DMS114 treated with DMSO at 0.1 percent for 48 hours (cell line): ENCODE data around the gene EPHA8.

ENCODE experiments used
- DNase-seq: peaks from one replicate; lab custom pipeline; 2025; ENCODE audit not compliant: unreplicated experiment; lab: John Stamatoyannopoulos, UW

EPHA8 gene

DNA sequence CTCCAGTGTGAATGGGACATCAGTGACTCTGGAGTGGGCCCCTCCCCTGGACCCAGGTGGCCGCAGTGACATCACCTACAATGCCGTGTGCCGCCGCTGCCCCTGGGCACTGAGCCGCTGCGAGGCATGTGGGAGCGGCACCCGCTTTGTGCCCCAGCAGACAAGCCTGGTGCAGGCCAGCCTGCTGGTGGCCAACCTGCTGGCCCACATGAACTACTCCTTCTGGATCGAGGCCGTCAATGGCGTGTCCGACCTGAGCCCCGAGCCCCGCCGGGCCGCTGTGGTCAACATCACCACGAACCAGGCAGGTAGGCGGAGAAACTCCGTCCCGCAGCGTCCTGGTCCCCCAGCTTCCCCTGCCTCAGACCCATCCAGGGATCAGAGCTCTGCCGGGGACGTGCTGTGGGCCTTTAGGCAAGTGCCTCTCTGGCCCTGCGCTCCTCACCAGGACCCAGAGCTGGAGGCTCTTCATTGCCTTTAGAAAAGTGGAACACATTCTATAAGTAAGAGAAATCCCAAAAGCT, 25.7 kb downstream of the EPHA8 start:
- DNase-seq, result no peak

DNA sequence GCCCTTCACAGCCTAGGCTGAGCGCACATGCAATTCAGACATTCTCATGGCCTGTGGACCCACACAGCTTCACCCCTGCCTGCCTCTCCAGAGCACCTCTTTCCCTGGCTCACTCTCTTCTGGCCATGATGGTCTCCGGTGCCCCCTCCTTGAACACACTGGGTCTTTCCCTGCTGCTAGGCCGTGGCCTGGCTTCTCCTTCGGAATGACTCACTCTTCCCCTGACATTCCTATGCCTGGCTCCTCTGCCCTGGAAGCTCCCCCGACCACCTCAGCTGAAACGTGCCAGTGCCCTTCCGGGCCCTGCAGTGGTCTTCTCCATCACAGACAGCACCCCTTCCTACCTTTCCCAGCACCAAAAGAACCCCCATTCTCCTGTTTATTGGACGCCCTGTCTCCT, 28.3 kb downstream of the EPHA8 start:
- DNase-seq, result no peak

GRCh38 chr1:22592051-22592450, 28.8 kb downstream of the EPHA8 start:
- DNase-seq, result no peak

- DNase-seq, result no peak
These were observed 29.9 kb downstream of the EPHA8 start for GRCh38 chr1:22592919-22593790.

DNA sequence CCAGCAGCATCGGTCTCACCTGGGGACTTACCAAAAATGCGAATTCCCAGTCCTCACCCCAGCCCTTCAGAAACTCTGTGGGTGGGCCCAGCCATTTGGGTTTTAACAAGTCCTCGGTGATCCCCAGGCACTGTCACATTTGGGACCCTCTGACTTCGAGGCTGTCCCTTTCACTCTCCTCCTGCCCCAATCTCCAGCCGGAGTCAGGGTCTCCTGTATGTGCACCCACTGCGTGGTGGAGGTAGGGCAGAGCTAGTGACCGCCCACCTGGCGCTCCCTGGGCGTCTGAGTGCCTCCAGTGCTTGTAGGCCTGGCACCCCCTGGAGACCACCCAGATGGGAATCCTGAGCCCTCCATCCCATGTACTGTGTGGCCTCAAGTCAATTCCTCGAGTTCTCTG, 31.1 kb downstream of the EPHA8 start:
- no peak for DNase-seq

DNA sequence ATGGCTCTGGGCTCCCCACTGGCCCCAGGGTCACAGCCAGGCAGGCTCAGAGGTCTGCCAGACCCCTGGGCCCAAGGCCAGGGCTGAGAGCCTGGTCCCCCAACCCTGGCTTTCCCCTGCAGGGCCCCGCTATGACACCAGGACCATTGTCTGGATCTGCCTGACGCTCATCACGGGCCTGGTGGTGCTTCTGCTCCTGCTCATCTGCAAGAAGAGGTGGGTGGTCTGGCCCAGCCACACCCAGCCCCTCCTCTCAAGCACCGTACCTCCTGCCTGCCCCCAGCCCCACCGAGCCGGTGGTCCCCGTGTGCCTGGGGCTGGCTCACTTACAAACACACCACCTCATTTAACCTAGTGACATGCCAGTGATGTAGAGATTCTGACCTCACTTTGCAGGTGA, 31.8 kb downstream of the EPHA8 start:
- DNase-seq, result no peak

DNA sequence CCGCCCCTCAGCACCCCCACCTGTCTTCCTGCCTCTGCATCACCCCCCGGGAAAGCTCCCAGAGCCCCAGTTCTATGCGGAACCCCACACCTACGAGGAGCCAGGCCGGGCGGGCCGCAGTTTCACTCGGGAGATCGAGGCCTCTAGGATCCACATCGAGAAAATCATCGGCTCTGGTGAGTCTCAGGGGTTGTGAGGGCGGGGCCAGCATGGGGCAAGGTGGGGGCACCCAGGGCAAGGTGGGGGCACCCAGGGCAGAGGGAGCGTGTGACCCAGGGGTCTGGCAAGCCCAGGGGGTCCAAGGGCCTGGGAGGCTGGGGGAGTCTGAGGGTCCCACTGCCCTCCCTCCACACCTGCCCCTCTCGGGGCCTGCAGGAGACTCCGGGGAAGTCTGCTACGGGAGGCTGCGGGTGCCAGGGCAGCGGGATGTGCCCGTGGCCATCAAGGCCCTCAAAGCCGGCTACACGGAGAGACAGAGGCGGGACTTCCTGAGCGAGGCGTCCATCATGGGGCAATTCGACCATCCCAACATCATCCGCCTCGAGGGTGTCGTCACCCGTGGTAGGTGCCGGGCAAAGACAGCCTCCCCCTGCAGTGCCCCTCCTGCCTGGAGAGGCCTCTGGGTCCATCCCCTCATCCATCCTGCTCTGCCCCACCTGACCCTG, 34.1 kb downstream of the EPHA8 start:
- DNase-seq, result no peak

GRCh38 chr1:22597996-22598395, 34.7 kb downstream of the EPHA8 start:
- no peak for DNase-seq

DNA sequence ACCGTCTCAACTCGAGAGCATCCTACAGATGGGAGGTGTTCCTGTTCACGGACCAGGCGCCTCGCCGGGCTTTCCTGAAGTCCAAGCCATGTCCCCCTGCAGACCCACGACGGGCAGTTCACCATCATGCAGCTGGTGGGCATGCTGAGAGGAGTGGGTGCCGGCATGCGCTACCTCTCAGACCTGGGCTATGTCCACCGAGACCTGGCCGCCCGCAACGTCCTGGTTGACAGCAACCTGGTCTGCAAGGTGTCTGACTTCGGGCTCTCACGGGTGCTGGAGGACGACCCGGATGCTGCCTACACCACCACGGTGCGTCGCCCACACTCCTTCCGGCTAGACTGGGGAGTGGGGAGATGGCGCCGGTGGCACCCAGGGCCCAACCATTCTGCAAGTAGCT, 35.4 kb downstream of the EPHA8 start:
- DNase-seq, result no peak

GRCh38 chr1:22600071-22600816, 37.0 kb downstream of the EPHA8 start:
- no peak for DNase-seq

DNA sequence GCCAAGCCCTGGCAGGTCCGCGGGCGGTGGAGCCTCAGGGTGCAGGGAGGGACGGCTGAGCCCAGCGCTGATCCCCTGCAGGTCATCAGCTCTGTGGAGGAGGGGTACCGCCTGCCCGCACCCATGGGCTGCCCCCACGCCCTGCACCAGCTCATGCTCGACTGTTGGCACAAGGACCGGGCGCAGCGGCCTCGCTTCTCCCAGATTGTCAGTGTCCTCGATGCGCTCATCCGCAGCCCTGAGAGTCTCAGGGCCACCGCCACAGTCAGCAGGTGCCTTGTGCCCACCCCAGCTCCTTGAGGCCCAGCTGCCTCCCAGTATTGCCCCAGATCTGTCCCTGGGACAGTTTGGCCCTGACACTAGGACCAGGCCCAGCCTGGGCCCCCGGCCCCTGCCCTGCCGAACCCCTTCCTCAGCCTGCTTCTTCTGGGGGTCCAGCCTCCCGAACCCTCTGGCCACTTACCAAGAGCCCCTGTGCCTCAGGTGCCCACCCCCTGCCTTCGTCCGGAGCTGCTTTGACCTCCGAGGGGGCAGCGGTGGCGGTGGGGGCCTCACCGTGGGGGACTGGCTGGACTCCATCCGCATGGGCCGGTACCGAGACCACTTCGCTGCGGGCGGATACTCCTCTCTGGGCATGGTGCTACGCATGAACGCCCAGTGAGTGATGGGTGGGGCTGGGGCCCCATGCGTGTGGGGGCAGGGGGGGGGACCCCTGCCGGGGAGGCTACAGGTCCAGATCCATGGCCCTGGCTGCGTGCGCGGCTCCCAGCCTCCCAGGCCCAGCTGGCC, 37.7 kb downstream of the EPHA8 start:
- no peak for DNase-seq

DNA sequence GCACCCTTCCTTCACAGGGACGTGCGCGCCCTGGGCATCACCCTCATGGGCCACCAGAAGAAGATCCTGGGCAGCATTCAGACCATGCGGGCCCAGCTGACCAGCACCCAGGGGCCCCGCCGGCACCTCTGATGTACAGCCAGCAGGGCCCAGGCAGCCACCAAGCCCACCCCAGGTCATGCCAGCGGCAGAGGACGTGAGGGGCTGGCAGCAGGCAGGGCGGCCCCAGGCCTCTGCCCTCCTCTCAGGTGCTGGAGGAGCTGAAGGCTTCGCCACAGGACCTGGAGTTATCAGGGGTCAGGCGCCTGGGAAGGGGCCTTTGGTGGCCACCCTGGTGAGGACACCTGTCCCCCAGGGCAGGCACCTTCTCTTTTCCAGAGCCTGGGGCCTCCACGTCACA, 38.3 kb downstream of the EPHA8 start:
- no peak for DNase-seq

DNA sequence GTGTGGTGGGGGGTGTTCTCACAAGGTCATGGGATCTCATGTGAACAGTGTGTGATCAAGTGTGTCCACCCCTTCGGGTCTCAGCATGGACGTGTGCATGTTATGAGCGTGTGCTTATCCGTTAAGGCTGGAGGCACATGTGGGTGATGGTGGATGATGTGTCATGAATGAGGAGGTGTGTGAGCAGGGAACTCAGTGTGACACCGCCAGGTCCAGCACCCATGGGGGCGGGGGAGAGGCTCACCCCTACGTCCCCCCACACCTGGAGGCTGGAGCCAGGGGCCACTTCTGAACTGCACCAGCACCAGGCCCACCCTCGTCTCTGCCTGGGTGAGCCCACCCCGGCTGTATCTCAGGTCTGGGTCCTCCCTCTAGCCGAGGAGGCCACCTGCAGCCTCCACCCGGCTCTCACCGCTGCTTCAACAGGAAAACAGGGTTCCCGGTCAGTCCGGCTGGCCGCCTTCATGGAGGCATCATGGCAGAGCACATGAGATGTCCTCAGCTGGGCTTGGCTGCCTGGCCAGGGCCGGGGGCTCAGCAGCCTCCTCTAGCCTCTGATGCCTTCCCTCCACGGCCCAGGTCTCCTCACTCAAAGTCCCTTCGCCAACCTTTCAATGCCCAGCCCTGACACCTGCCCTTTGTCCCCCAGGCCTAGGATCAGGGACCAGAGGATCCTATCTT, 38.9 kb downstream of the EPHA8 start:
- DNase-seq, result no peak

DNA sequence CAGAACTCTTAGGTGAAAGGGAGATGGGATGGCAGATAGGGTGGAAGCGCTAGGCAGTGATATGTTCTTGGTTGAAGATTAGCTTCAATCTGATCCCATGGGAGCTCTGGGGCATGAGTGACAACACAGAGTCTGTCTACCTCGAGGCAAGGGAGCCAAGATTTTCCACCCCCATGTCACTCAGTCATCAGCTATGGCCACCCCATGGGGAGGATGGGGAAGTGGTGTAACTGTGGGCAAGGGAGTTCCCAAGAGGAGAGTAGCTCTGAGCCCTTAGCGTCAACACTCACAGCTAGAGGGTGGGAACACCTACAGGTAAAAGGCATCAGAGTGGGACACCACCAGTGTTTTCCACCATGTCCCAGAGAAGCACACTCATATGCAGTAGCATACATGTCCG, 42.9 kb downstream of the EPHA8 start:
- no peak for DNase-seq

DNA sequence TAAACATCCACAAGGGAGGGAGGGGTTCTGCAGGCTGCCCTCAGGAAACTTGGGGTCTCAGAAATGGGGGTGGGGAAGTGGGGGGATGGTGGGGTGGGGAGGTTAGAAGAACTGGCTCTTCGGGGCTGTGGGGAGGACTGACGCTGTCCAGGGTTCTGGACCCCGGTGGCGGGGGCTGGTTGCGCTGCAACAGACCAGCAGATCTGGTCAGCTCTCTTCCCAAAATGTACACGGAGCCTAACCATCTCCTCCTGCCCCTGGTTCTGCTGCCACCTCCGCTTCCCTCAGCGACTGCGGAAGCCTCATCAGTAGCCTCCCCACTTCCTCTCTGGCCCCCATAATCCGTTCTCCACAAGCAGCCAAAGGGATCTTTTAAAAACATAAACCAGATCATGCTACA, 43.9 kb downstream of the EPHA8 start:
- no peak for DNase-seq

GRCh38 chr1:22608361-22608760, 45.1 kb downstream of the EPHA8 start:
- no peak for DNase-seq

DNA sequence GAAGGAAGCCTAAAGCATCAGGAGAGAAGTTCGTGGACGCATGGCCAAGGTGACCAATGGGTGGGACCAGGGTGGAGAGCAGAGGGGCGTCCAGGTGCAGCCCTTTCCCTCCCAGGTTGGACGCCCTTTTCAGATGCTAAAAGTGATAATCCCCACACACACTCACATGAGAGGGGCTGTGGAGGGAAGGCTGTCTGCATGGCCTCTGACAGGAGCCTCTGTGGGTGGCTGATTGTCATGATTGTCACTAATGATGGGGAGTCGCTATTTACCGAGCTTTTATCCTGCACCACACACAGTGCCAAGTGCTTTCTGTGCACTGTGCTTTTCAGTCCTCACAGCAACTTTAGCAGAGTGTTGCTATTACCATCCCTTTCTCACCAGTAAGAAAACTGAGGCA, 46.0 kb downstream of the EPHA8 start:
- no peak for DNase-seq

GRCh38 chr1:22611530-22611947, 48.2 kb downstream of the EPHA8 start:
- DNase-seq, result no peak

DNA sequence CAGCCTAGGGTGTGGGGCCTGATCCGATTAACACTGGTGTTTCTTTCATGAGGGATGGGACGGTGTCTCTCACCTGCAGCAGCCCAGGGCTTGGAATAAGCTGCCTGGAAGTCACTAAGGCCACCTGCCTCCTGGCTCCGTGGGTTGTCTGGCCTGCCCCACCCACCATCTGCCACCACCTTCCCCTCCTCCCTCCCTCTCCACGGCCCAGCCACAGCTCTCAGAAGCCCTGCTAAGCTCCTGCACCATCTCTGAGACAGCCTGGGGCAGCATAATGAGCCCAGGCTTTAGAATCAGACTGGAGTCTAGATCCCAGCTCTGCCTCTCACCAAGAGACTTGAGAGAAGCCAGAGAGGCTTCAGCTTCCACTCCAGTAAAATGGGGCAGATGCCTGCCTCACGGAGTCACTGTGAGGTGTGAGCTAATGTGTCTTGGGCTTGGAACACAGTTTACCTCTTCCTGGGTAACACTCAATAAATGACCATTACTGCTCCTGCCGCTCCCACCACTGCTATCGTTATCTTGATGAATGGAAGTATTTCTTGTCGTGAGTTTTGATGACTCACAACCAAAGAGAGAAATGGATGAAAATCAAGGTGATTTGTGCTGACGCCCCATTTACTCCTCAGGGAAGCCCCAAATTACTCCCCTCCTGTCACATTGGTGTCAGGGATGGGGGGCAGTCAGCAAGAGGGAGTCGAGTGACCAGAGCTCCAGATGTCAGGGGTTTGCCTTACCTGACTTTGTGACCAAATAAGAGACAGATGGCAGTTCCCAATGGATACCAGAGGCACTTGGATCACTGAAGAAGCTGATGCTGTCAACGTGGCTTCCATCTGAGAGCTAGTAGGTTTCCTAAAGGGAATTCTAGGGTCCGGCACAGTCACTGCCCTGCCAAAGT, 49.6 kb downstream of the EPHA8 start:
- DNase-seq, result no peak
